GM12878 (cell line): ENCODE results near the gene CNTNAP2. TPM values are rescaled to one million over a fixed set of nuclear protein-coding genes. Genes with fewer than 3 reads are reported as not detected.

ENCODE experiments used
- ATAC-seq: fragments of 200-7000 bp; cut with Tn5 transposase; 3 replicates; pipeline ENCODE4 v1.9.1; 2020; ENCODE audit warnings: mild to moderate bottlenecking, moderate library complexity
- BruUV-seq: library from RNA; stranded (reverse); fragments of 400-500 nt; replicated peaks from 2 replicates; lab custom pipeline; 2021; lab: Mats Ljungman, UMichigan
- CTCF ChIA-PET: fragments of 300-600 bp; sonication (Branson Sonifier 250); formaldehyde crosslinking; extraction: SDS; loops from one replicate; lab custom pipeline; 2021; ENCODE audit warnings: inconsistent platforms; lab: Yijun Ruan, JAX
- POLR2A ChIA-PET: fragments of 350-600 bp; formaldehyde crosslinking; extraction: SDS; loops from one replicate; lab custom pipeline; 2021; ENCODE audit warnings: inconsistent platforms; lab: Charles Lee
- RAD21 ChIA-PET: fragments of 300-600 bp; sonication (Branson Sonifier 250); formaldehyde crosslinking; loops from one replicate; lab custom pipeline; 2023; ENCODE audit warnings: antibody characterized with exemption; ENCODE audit not compliant: unreplicated experiment; lab: Charles Lee
- SMC1A ChIA-PET: fragments of 300-600 bp; sonication (Branson Sonifier 250); formaldehyde crosslinking; loops from one replicate; lab custom pipeline; 2023; ENCODE audit not compliant: unreplicated experiment, uncharacterized antibody; lab: Charles Lee
- DNase-seq: peaks from one replicate; pipeline ENCODE4 v3.0.0-alpha.2; 2011; ENCODE audit warnings: low read depth, low spot score
- FAIRE-seq: peaks from 3 replicates; lab custom pipeline; 2011; peaks lifted over from hg19 to GRCh38; lab: Jason Lieb, UNC
- H2AFZ ChIP-seq: 2 replicates; pipeline ENCODE4 v1.6.0; 2011; ENCODE audit warnings: low read depth, low read length, control low read depth; ENCODE audit not compliant: control insufficient read depth
- H3K27ac ChIP-seq: 2 replicates; pipeline ENCODE4 v1.5.1; 2011; ENCODE audit warnings: control low read depth; ENCODE audit not compliant: control insufficient read depth, insufficient read depth
- H3K27me3 ChIP-seq, 2 experiments: replicated peaks in 1 of 2; 2 replicates each; pipeline versions ENCODE4 v1.6.0 to v1.6.1; 2011; ENCODE audit warnings: low read length in 1 of 2; ENCODE audit not compliant: control insufficient read depth in 2 of 2, insufficient read depth in 2 of 2
- H3K36me3 ChIP-seq, 2 experiments: 2 replicates each; pipeline ENCODE4 v1.5.1; 2011; ENCODE audit warnings: low read length in 1 of 2; ENCODE audit not compliant: control insufficient read depth in 2 of 2, insufficient read depth in 2 of 2
- H3K4me1 ChIP-seq: 2 replicates; pipeline ENCODE4 v1.6.1; 2011; ENCODE audit warnings: mild to moderate bottlenecking, low read length, moderate library complexity, mixed read lengths; ENCODE audit not compliant: control insufficient read depth, insufficient read depth
- H3K4me2 ChIP-seq: 2 replicates; pipeline ENCODE4 v1.6.0; 2011; ENCODE audit warnings: control low read depth; ENCODE audit not compliant: control insufficient read depth, insufficient read depth
- H3K4me3 ChIP-seq: fragments of 200-600 bp; sonication (generic); 2 replicates; pipeline ENCODE4 v1.5.1; 2016
- H3K79me2 ChIP-seq: 2 replicates; pipeline ENCODE4 v1.6.0; 2011; ENCODE audit warnings: low read length; ENCODE audit not compliant: control insufficient read depth, insufficient read depth
- H3K9ac ChIP-seq: 2 replicates; pipeline ENCODE4 v1.8.0; 2011; ENCODE audit warnings: low read length, control low read depth, mixed read lengths; ENCODE audit not compliant: control insufficient read depth, insufficient read depth
- H3K9me3 ChIP-seq: replicated peaks from 3 replicates; pipeline ENCODE4 v1.5.1; 2011; ENCODE audit warnings: mild to moderate bottlenecking, low read length; ENCODE audit not compliant: control insufficient read depth, insufficient read depth
- H4K20me1 ChIP-seq: 2 replicates; pipeline ENCODE4 v1.6.0; 2011; ENCODE audit not compliant: control insufficient read depth, insufficient read depth
- ASH2L ChIP-seq: fragments of 300-600, 200-600 bp; sonication (generic); IDR thresholded peaks from 2 replicates; pipeline ENCODE4 v1.6.1; 2017; ENCODE audit warnings: low read depth, mild to moderate bottlenecking, borderline replicate concordance
- CHD2 ChIP-seq: IDR thresholded peaks from 2 replicates; pipeline ENCODE4 v1.6.1; 2011; ENCODE audit warnings: low read depth, low read length, improper control_type of control experiment, borderline replicate concordance
- FOXK2 ChIP-seq: fragments of 450-650 bp; IDR thresholded peaks from 2 replicates; pipeline ENCODE4 v1.6.1; 2017; ENCODE audit warnings: mild to moderate bottlenecking, moderate library complexity
- JUND ChIP-seq: IDR thresholded peaks from 2 replicates; pipeline ENCODE4 v1.6.1; 2012; ENCODE audit warnings: low read depth, mild to moderate bottlenecking, low read length, improper control_type of control experiment, moderate library complexity
- NR2F1 ChIP-seq: fragments of 450-650 bp; conservative IDR thresholded peaks from 2 replicates; pipeline ENCODE4 v1.6.1; 2017; ENCODE audit warnings: mild to moderate bottlenecking
- PAX8 ChIP-seq: fragments of 450-650 bp; IDR thresholded peaks from 2 replicates; pipeline ENCODE4 v1.6.1; 2017; ENCODE audit warnings: mild to moderate bottlenecking, moderate library complexity
- WGBS: methylation state at CpG from one replicate; pipeline ENCODE4 v1.1.6; 2016; ENCODE audit warnings: low lambda C conversion rate; ENCODE audit not compliant: insufficient replicate concordance, insufficient coverage; ENCODE audit errors: missing lambda C conversion rate; 5-methylcytosine and 5-hydroxymethylcytosine counted together
- in situ Hi-C: fragments of 300-500 bp; cut with MboI; formaldehyde crosslinking; loops from 9 replicates; pipeline ENCODE4 v1.14.3; 2018; ENCODE audit warnings: mixed read lengths
- intact Hi-C: fragments of 100-400 bp; cut with micrococcal nuclease; formaldehyde crosslinking; loops from one replicate; pipeline ENCODE4 v1.14.2; 2022; ENCODE audit not compliant: unreplicated experiment
- polyA plus RNA-seq, 11 experiments: library from polyadenylated mRNA; depleted of rRNA in 4 of 11; unstranded in 6 of 11; stranded (reverse) in 5 of 11; fragments of >200 nt; fragmentation: Nextera tagmentation in 4 of 11; fragmentation: Illumina TruSeq in 1 of 11; extraction: Ambion mirVana in 4 of 11; extraction: Trizol in 1 of 11; gene quantifications; 1 replicate in 1 of 11; 2 replicates in 10 of 11; pipeline versions ENCODE4 v1.2.1 to v1.2.3, GENCODE V29; 2011 to 2016; ENCODE audit warnings: inconsistent platforms in 2 of 11, missing spikeins in 2 of 11, low read depth in 1 of 11
- total RNA-seq, 4 experiments: library from RNA; depleted of rRNA in 3 of 4; stranded (reverse); fragments of >200 nt in 3 of 4; fragmentation: Illumina TruSeq in 1 of 4; extraction: Trizol in 1 of 4; gene quantifications; 2 replicates each; pipeline versions ENCODE4 v1.2.1 to v1.2.3, GENCODE V29; 2013 to 2021
- TF ChIP-seq, protein P1 (sequence below): IDR thresholded peaks from 2 replicates; pipeline ENCODE4 v1.6.1; 2011; ENCODE audit warnings: borderline replicate concordance, low read depth, mild to moderate bottlenecking, moderate library complexity, mixed read lengths, low read length; ENCODE audit not compliant: insufficient read depth; ENCODE audit errors: extremely low read length
- TF ChIP-seq, protein P2 (sequence below): fragments of 450-650 bp; IDR thresholded peaks from 2 replicates; pipeline ENCODE4 v1.6.1; 2017; ENCODE audit warnings: mild to moderate bottlenecking
- TF ChIP-seq, protein P3 (sequence below): fragments of 450-650 bp; IDR thresholded peaks from 2 replicates; pipeline ENCODE4 v1.6.1; 2017; ENCODE audit warnings: antibody characterized with exemption, mild to moderate bottlenecking, moderate library complexity
- TF ChIP-seq, protein P4 (sequence below): IDR thresholded peaks from 2 replicates; pipeline ENCODE4 v1.6.1; 2012; ENCODE audit warnings: low read depth, low read length, improper control_type of control experiment

Gene CNTNAP2
- total and polyA plus RNA-seq, 10 of the 15 experiments (the other 5 are each of a cell fraction or from before 2014, with no cell fraction given): 0.03 to 0.08 (median 0.03) TPM; not detected in 7

DNA sequence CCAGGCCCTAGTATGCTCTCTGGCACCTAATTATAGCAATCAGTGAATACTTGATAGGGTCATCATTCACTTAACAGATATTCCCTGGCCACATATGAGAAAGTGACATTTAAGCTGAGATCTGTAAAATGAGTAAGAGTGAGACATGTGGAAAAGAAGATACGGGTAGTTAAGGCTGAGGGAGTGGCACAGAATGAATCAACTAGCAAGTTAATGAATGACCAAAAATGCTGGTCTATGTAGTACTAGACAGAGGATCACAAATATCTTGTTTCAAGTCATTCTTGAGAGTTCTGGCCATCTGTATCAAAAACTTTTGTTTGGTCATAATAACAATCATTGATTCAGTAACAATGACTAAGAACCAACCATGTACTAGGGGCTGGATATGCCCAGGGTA lies 954.9 kb downstream of the CNTNAP2 start:
- Histone ChIP-seq H3K4me2 (no peak overlapping the region), H3K27me3 (no peaks in the 10 kb centered on the region), H2AFZ (no peak overlapping the region), H3K79me2 (no peaks in the 10 kb centered on the region), H3K9ac (no peak overlapping the region), H3K9me3 (no peaks in the 10 kb centered on the region; the same call in 2 of the 3 replicates), H3K4me1 (no peaks in the 10 kb centered on the region), H3K27ac (no peak overlapping the region), H4K20me1 (no peaks in the 10 kb centered on the region), H3K36me3 (no peaks in the 10 kb centered on the region), H3K4me3 (no peak overlapping the region)
- BruUV-seq: no TSS peak
- no peak for FAIRE-seq
- intact Hi-C loops: no loop called here
- ChIA-PET CTCF (no interaction called here), RAD21 (no interaction called here), POLR2A (no interaction called here), SMC1A (no interaction called here)
- ATAC-seq: no peak
- WGBS: 6% methylated on average over 1 of the region's 1 CpG
- DNase-seq: no peak
- no peak for TF ChIP-seq ASH2L
- no peak for TF ChIP-seq PAX8
- TF ChIP-seq, protein P1, sequence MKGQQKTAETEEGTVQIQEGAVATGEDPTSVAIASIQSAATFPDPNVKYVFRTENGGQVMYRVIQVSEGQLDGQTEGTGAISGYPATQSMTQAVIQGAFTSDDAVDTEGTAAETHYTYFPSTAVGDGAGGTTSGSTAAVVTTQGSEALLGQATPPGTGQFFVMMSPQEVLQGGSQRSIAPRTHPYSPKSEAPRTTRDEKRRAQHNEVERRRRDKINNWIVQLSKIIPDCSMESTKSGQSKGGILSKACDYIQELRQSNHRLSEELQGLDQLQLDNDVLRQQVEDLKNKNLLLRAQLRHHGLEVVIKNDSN: no peak
- TF ChIP-seq, protein P2, sequence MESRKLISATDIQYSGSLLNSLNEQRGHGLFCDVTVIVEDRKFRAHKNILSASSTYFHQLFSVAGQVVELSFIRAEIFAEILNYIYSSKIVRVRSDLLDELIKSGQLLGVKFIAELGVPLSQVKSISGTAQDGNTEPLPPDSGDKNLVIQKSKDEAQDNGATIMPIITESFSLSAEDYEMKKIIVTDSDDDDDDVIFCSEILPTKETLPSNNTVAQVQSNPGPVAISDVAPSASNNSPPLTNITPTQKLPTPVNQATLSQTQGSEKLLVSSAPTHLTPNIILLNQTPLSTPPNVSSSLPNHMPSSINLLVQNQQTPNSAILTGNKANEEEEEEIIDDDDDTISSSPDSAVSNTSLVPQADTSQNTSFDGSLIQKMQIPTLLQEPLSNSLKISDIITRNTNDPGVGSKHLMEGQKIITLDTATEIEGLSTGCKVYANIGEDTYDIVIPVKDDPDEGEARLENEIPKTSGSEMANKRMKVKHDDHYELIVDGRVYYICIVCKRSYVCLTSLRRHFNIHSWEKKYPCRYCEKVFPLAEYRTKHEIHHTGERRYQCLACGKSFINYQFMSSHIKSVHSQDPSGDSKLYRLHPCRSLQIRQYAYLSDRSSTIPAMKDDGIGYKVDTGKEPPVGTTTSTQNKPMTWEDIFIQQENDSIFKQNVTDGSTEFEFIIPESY: no peak
- no peak for TF ChIP-seq FOXK2
- TF ChIP-seq JUND: no peak
- no peak for TF ChIP-seq NR2F1
- TF ChIP-seq, protein P3, sequence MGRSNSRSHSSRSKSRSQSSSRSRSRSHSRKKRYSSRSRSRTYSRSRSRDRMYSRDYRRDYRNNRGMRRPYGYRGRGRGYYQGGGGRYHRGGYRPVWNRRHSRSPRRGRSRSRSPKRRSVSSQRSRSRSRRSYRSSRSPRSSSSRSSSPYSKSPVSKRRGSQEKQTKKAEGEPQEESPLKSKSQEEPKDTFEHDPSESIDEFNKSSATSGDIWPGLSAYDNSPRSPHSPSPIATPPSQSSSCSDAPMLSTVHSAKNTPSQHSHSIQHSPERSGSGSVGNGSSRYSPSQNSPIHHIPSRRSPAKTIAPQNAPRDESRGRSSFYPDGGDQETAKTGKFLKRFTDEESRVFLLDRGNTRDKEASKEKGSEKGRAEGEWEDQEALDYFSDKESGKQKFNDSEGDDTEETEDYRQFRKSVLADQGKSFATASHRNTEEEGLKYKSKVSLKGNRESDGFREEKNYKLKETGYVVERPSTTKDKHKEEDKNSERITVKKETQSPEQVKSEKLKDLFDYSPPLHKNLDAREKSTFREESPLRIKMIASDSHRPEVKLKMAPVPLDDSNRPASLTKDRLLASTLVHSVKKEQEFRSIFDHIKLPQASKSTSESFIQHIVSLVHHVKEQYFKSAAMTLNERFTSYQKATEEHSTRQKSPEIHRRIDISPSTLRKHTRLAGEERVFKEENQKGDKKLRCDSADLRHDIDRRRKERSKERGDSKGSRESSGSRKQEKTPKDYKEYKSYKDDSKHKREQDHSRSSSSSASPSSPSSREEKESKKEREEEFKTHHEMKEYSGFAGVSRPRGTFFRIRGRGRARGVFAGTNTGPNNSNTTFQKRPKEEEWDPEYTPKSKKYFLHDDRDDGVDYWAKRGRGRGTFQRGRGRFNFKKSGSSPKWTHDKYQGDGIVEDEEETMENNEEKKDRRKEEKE: no peak
- TF ChIP-seq, protein P4, sequence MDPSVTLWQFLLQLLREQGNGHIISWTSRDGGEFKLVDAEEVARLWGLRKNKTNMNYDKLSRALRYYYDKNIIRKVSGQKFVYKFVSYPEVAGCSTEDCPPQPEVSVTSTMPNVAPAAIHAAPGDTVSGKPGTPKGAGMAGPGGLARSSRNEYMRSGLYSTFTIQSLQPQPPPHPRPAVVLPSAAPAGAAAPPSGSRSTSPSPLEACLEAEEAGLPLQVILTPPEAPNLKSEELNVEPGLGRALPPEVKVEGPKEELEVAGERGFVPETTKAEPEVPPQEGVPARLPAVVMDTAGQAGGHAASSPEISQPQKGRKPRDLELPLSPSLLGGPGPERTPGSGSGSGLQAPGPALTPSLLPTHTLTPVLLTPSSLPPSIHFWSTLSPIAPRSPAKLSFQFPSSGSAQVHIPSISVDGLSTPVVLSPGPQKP: no peak
- no peak for TF ChIP-seq CHD2
- in situ Hi-C loops: no loop called here
